Measurements from ENCODE around the gene ACE2. TPM values are rescaled to one million over a fixed set of nuclear protein-coding genes. Genes with fewer than 3 reads are reported as not detected.

Gene ACE2
- polyA plus RNA-seq, 3 donors from 2014 or later = not detected

DNA sequence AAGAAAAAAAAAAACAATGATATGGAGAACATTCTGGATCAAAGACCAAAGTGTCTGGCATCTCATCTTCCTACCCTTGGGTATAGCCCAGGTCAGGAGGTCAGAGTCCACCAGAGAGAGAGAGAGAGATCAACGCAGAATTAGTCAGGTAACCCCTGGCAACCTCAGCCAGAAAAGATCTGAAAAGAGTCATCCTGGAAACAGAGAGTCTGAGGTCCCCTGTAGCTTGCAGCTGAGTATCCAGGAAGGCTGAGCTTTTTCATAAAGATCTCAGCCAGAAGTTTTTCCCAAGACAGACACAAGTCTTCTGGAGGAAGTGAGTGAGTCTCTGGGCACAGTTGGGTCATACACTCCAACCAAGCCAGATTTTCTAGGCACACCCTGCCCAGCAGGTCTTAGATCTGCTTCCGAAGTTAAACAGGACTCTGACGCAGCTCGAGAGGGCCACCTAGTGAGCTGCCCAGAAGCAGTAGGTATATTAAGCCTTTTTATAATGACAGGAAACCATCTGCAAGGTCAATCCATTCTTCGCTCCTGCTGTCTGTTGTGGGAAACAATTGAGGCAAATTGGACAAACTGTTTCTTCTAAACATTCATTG lies 35.7 kb downstream of the ACE2 start:
- no peak overlapping the region for H3K27ac Mint-ChIP-seq
- H3K36me3 Mint-ChIP-seq = no peaks in the 10 kb centered on the region
- peaks cover 0 to 5% (median 2%) of the 10 kb centered on the region in 3 donors for H3K27me3 Mint-ChIP-seq (ENCODE audit: low read depth in 3 of 3)
- no peaks in the 10 kb centered on the region for H3K4me1 Mint-ChIP-seq
- H3K4me3 Mint-ChIP-seq = no peak overlapping the region
- peaks cover 0 to 4% (median 0%) of the 10 kb centered on the region in 6 donors for H3K9me3 Mint-ChIP-seq
- peak in 2 of 3 donors; percentile 4 to 12 for DNase-seq

DNA sequence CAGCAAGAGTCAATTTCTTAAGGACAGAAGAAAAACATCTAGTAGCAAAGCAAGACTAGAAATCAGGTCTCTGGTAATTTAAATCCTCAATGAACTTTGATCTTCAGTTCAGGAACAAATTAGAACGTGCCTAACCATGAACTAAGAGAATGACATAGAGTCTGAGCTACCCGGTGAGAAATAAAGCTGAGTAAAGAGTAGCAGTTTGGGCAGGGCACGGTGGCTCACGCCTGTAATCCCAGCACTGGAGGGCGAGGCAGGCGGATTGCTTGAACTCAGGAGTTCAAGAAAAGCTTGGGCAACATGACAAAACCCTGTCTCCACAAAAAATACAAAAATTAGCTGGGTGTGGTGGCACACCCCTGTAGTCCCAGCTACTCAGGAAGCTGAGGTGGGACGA lies 37.7 kb downstream of the ACE2 start:
- H3K27ac Mint-ChIP-seq = no peak overlapping the region
- H3K36me3 Mint-ChIP-seq = no peaks in the 10 kb centered on the region
- H3K4me3 Mint-ChIP-seq = no peak overlapping the region
- DNase-seq = no peak
- peaks cover 0 to 8% (median 2%) of the 10 kb centered on the region in 3 donors for H3K27me3 Mint-ChIP-seq (ENCODE audit: low read depth in 3 of 3)
- peaks cover 0 to 3% (median 0%) of the 10 kb centered on the region in 6 donors for H3K9me3 Mint-ChIP-seq
- H3K4me1 Mint-ChIP-seq = no peaks in the 10 kb centered on the region

DNA sequence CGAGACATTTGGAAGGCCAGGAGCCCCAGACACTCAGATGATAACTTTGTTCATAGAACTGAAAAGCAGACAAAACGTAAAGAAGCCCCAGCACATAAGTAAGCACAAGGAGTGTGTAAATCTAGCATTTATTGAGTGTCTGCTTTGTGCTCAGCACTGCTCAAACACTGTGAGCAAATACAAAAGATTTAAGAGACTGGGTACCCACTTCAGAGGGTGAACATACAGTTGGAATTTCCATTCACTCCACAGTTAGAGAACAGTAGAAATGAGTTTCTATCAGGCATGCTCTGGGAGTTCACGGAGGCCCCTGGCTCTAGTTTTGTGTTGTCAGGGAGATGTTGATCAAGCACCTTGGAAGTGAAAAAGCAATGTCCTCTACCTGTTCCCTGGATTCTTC lies 39.8 kb downstream of the ACE2 start:
- peaks cover 0 to 3% (median 0%) of the 10 kb centered on the region in 6 donors for H3K9me3 Mint-ChIP-seq
- no peaks in the 10 kb centered on the region for H3K36me3 Mint-ChIP-seq
- no peak overlapping the region for H3K4me3 Mint-ChIP-seq
- no peak for DNase-seq
- H3K4me1 Mint-ChIP-seq = no peaks in the 10 kb centered on the region
- H3K27me3 Mint-ChIP-seq (ENCODE audit: low read depth in 3 of 3) = peaks cover 0 to 6% (median 3%) of the 10 kb centered on the region in 3 donors
- H3K27ac Mint-ChIP-seq = no peak overlapping the region

DNA sequence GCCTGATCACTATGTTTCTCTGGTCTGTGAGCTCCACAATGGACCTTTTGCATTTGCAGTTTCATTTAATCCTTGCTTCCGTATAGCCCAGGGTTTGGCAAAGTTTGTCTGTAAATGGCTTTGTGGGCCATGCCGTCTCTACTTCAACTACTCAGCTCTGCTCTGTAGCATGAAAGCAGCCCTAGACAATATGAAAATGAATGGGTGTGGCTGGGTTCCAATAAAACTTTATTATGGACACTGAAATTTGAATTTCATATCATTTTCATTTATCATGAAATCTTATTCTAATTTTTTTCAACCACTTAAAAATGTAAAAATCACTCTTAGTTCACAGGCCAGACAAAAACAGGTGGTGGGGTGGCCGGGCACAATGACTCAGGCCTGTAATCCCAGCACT lies 41.5 kb downstream of the ACE2 start:
- Mint-ChIP-seq H3K36me3 (no peaks in the 10 kb centered on the region), H3K4me1 (no peaks in the 10 kb centered on the region), H3K9me3 (peaks cover 0 to 3% (median 0%) of the 10 kb centered on the region in 6 donors), H3K27me3 (ENCODE audit: low read depth in 3 of 3) (peaks cover 0 to 9% (median 3%) of the 10 kb centered on the region in 3 donors), H3K27ac (no peak overlapping the region), H3K4me3 (no peak overlapping the region)
- no peak for DNase-seq

DNA sequence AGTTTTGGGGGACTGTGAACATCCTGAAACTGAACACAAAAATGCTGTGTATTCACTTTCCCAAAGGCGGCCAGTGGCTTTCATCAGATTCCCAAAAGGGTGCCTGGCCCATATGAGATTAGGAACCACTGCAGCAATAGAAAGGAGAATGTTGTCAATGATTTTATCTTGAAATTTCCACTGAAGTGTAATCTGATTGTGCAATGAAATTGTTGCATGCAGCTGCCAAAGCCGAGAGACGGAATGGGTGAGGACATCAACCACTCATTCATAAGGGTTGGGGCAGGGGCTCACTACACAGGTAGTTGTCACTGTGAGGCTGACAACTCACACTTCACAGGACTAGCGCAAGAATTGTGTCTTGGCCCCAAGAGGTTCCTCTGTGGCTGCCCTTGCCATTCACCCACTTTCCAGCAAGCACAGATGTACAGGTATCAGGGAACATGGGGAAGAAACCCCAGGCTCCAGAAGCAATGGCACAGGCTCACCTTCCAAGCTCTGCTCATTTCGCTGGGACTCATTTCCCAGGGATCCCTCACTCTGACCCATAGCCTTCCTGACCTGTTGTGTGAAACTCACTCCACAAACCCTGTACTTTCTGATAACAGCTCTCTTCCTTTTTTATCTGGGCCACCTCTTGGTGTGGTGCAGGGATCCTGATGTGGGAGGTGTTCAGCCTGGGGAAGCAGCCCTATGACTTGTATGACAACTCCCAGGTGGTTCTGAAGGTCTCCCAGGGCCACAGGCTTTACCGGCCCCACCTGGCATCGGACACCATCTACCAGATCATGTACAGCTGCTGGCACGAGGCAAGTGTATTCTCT lies 51.4 kb downstream of the ACE2 start:
- Mint-ChIP-seq H3K9me3 (no peaks in the 10 kb centered on the region), H3K36me3 (no peaks in the 10 kb centered on the region), H3K4me1 (peaks cover 3 to 7% of the 10 kb centered on the region in 2 donors), H3K27me3 (ENCODE audit: low read depth in 3 of 3) (peaks cover 0 to 9% (median 4%) of the 10 kb centered on the region in 3 donors), H3K27ac (no peak overlapping the region), H3K4me3 (no peak overlapping the region)
- no peak for DNase-seq

DNA sequence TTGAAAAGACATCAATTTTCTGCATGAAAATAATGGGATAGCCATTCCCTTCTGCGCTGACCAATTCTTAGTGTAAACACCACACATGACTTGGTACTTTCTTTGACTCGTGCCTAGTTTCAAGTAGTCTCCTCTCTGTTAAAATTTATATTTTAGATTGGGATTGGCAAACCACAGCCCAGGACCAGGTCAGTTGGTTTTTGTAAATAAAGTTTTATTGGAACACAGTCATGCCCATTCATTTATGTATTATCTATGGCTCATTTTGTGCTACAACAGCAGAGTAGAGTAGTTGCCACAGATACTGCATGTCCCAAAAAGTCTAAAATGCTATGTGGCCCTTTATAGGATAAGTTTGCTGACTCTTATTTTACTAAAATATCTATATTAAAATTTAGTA lies 53.4 kb downstream of the ACE2 start:
- no peak for DNase-seq
- no peak overlapping the region for H3K4me3 Mint-ChIP-seq
- no peak overlapping the region for H3K27ac Mint-ChIP-seq
- no peaks in the 10 kb centered on the region for H3K36me3 Mint-ChIP-seq
- peaks cover 3 to 7% of the 10 kb centered on the region in 2 donors for H3K4me1 Mint-ChIP-seq
- no peaks in the 10 kb centered on the region for H3K9me3 Mint-ChIP-seq
- H3K27me3 Mint-ChIP-seq (ENCODE audit: low read depth in 3 of 3) = peaks cover 0 to 9% (median 2%) of the 10 kb centered on the region in 3 donors

DNA sequence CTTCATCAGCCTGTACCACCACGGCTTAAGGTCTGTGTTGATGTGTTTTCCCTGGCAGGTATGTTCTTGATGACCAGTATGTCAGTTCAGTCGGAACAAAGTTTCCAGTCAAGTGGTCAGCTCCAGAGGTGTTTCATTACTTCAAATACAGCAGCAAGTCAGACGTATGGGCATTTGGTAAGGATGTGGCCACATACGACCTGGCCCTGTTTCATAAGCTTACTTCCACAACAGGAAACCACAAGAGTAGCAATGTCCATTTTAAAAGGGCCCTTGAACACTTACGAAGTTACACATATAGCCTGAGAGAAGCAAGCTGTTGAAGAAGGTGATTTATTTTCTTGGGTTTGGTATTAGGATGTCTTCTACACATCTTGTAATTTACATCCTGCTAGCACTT lies 54.0 kb downstream of the ACE2 start:
- Mint-ChIP-seq H3K27me3 (ENCODE audit: low read depth in 3 of 3) (peaks cover 0 to 9% (median 2%) of the 10 kb centered on the region in 3 donors), H3K4me1 (peaks cover 3 to 7% of the 10 kb centered on the region in 2 donors), H3K9me3 (no peaks in the 10 kb centered on the region), H3K4me3 (no peak overlapping the region), H3K27ac (no peak overlapping the region), H3K36me3 (no peaks in the 10 kb centered on the region)
- peak; percentile 0 to 11 (median 1) for DNase-seq

DNA sequence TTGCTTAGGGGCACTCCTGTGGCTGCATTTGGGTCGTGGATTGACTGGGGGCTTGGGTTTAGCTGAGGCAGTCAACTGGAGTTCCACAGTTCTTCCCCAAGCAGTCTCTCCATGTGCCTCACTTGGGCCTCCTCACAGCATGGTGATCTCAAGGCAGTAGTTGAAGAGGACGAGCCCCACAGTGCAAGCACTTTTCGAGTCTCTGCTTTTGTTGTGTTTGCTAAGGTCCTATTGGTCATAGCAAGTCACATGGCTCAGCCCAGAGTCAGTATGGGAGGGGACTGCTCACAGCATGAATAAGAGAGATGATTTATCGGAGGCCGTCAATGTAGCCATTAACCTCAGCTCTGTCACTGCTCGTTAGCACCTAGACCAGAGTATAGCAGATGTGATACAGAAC lies 70.4 kb downstream of the ACE2 start:
- Mint-ChIP-seq H3K36me3 (no peaks in the 10 kb centered on the region), H3K27ac (no peak overlapping the region), H3K27me3 (ENCODE audit: low read depth in 3 of 3) (peaks cover 0 to 7% (median 4%) of the 10 kb centered on the region in 3 donors), H3K9me3 (no peaks in the 10 kb centered on the region), H3K4me1 (no peaks in the 10 kb centered on the region), H3K4me3 (no peak overlapping the region)
- DNase-seq = no peak

DNA sequence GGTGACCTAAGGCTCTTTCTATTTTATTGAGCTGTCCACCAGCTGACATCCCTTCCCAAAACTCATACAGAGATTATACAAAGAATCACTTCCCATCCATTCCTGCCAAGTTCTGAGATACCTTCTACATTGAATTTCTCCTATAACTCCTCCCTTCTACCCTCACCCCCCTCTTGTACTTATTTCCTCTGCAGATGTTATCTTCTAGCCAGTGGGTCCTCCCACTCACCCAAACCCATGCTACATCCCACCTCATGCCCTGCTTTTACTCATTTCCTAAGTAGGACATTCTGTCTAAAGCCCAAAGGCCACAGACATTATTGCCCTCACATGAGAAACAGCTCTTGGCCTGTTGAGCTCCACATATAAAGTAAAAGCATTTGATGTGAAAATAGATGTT lies 71.6 kb downstream of the ACE2 start:
- Mint-ChIP-seq H3K9me3 (no peaks in the 10 kb centered on the region), H3K4me1 (no peaks in the 10 kb centered on the region), H3K27me3 (ENCODE audit: low read depth in 3 of 3) (peaks cover 2 to 7% (median 4%) of the 10 kb centered on the region in 3 donors), H3K27ac (no peak overlapping the region), H3K4me3 (no peak overlapping the region), H3K36me3 (no peaks in the 10 kb centered on the region)
- no peak for DNase-seq

DNA sequence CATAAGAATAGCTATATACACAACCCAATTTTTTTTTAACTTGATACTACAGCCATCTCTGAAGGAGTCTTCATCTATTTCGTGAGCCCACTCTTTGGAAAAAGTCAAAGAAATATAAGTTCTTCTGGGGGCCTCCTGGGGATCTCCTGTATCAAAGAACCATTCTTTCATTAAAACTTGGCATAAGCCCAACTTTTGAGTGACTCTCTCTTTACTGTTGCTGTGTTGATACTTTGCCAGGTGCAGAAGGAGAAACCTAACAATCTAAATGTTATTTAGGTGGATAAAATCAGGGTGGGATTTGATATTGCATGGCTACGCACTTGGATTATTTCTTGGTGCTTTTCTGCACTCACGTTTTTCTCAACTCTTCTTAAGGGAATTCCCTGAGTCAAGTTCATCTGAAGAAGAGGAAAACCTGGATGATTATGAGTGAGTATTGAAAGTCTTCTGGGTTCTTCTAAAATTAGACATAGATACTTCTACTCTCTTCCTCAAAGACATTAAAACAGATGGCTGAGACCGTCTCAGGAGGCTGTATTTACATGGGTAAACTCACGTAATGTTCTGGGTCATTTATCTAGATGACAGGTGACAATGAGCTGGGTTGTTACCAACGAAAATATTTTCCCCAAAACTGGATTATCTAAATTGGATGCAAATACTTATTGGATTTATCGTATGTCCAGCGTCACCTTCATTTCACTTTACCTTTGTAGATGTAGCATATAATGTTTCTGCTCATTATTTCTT lies 74.9 kb downstream of the ACE2 start:
- no peak overlapping the region for H3K4me3 Mint-ChIP-seq
- H3K4me1 Mint-ChIP-seq = no peaks in the 10 kb centered on the region
- no peak for DNase-seq
- no peaks in the 10 kb centered on the region for H3K9me3 Mint-ChIP-seq
- H3K27me3 Mint-ChIP-seq (ENCODE audit: low read depth in 3 of 3) = peaks cover 3 to 5% (median 4%) of the 10 kb centered on the region in 3 donors
- H3K36me3 Mint-ChIP-seq = no peaks in the 10 kb centered on the region
- no peak overlapping the region for H3K27ac Mint-ChIP-seq

DNA sequence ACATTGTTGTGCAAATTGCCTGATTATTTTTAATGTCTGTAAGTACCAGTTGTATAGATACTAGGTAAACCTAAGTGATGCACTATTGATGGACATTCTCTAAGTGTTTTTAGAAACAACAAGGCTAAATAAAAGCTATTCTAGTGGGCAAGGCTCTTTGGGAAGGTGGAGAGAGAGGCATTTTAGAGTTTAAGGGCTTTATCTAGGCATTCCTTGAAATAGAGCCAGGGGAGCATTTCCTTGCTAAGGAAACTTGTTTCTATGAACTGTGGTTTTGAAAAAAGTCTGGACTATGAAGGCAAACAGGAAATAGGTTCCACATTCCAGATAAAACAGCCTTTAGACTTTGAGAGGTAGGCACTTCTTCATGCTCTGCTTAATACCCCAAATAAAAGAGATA lies 76.3 kb downstream of the ACE2 start:
- Mint-ChIP-seq H3K4me3 (no peak overlapping the region), H3K27ac (no peak overlapping the region), H3K4me1 (no peaks in the 10 kb centered on the region), H3K27me3 (ENCODE audit: low read depth in 3 of 3) (peaks cover 3 to 7% (median 6%) of the 10 kb centered on the region in 3 donors), H3K36me3 (no peaks in the 10 kb centered on the region), H3K9me3 (no peaks in the 10 kb centered on the region)
- DNase-seq = no peak

DNA sequence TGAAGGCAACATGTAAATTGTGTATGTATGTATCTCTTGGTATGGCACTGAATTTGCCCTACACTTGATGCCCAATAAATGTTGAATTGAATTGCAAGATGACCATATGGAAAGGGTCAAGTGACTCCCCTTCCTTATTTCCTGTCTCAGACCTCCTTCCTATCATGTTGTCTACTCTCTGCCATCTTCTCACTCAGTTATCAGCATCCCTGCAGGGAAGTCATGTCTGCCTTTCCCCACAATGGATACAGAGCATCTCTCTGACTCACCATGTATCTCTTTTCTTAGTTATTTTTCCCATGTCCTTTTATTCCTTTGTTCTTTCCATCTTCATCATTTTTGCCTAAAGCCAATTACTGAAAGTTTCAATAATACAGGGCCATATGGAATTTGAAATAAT lies 77.7 kb downstream of the ACE2 start:
- Mint-ChIP-seq H3K4me3 (no peak overlapping the region), H3K36me3 (no peaks in the 10 kb centered on the region), H3K27me3 (ENCODE audit: low read depth in 3 of 3) (peaks cover 3 to 7% (median 6%) of the 10 kb centered on the region in 3 donors), H3K4me1 (no peaks in the 10 kb centered on the region), H3K9me3 (no peaks in the 10 kb centered on the region), H3K27ac (no peak overlapping the region)
- no peak for DNase-seq

DNA sequence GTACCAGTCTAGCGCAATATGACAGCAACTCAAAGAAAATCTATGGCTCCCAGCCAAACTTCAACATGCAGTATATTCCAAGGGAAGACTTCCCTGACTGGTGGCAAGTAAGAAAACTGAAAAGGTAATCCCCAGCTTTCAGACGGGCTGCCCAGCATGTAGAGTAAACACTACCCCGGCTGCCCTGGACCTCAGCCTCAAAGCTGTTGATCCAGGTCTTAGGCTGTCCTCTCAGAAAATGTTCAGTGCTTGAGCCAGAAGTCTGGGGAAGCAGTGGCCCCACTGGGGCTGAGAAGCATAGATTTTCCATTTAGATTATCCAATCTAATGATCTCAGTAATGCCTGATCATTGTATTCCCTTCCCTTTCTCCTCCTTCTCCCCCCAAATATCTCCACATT lies 78.3 kb downstream of the ACE2 start:
- Mint-ChIP-seq H3K27me3 (ENCODE audit: low read depth in 3 of 3) (peaks cover 3 to 6% (median 6%) of the 10 kb centered on the region in 3 donors), H3K36me3 (no peaks in the 10 kb centered on the region), H3K27ac (no peak overlapping the region), H3K4me3 (no peak overlapping the region), H3K4me1 (no peaks in the 10 kb centered on the region), H3K9me3 (no peaks in the 10 kb centered on the region)
- no peak for DNase-seq

DNA sequence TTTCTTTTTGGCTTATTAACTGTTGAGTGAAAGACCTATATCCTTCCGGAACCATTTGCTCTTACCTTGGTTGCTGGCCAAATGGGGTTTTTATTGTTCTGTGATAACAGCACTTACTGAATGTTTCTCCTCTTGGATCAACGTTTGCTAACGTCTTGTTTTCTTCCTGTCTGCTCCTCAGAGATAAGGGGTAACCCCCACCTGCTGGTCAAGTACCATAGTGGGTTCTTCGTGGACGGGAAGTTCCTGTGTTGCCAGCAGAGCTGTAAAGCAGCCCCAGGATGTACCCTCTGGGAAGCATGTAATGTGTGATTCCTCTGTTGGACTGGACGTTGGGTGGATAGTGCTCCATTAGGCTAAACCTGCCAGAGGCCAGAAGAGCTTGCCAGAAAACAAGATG lies 84.8 kb downstream of the ACE2 start:
- H3K4me3 Mint-ChIP-seq = no peak overlapping the region
- no peak for DNase-seq
- no peaks in the 10 kb centered on the region for H3K4me1 Mint-ChIP-seq
- H3K27ac Mint-ChIP-seq = no peak overlapping the region
- H3K36me3 Mint-ChIP-seq = no peaks in the 10 kb centered on the region
- H3K9me3 Mint-ChIP-seq = no peaks in the 10 kb centered on the region
- peaks cover 2 to 10% (median 4%) of the 10 kb centered on the region in 3 donors for H3K27me3 Mint-ChIP-seq (ENCODE audit: low read depth in 3 of 3)
